CD4-positive, alpha-beta T cell treated with Interleukin-17A for 1 hour (primary cell): Measurements from ENCODE around the gene KAZN.
A peak's percentile ranks its signal among the peaks of the same experiment; 100 is the strongest.

Experiments
- DNase-seq: peaks from one replicate; pipeline ENCODE4 v3.0.0-alpha.2; 2020

KAZN gene

GRCh38 chr1:15154480-15155036 is 556.1 kb downstream of the KAZN start:
- DNase-seq = no peak

DNA sequence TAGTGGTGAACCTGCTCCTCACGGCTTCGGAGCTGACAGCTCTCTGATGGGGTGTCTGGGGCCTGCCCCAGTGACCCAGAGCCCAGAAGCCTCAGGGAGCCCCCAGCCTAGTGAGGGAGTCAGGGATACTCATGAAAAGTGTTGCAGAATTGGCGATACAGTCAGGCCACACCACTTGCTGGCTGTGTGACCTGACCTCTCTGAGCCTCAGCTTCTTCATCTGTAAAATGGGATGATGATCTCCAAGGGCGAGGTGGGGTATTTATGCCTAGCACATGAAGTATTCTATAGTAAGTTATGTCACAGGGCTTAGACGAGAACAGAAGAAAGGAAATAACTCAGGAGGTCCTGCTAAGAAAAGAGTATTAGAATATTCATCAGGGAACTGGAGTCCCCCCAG is 556.7 kb downstream of the KAZN start:
- no peak for DNase-seq

DNA sequence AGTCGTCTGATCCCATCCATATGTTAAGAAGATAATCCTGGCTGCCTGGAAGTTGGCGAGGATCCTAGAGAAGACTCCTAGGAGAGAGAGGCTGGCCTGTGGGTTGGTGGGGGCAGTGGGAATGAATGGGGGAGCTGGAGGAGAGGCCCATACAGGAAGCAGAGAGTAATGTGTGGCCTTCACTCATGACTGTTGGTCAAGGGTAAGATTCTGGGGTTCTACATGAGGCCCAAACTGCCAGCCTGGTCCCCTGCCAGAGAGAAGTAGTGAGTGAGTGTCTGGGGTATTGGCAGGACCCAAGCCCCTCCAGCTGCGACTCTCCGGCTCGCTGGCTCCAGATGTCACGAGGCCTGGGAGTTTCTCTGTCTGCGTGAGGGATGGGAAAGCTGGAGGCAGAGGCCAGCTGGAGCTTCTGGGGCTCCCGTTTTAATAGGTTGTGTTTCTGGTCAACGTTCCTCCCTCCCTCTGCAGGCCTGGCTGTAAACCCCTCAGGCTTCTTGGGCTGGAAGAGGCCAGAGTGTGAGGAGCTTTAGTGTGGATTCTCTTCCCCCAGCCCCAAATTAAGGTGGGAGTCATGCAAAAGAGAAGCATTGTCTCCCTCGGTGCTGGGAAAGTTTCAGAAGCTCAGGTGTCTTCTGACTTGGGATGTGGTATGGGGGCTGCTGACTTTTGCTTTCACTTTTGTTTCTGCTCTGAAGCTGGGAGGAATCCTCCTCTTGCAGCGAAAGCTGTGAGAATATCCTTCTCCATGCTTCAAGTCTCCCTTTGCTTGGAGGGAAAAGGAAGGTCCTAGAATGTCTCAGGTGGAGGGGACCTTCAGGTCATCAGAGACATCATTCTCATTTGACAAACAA is 557.6 kb downstream of the KAZN start:
- peak; percentile 13 for DNase-seq

DNA sequence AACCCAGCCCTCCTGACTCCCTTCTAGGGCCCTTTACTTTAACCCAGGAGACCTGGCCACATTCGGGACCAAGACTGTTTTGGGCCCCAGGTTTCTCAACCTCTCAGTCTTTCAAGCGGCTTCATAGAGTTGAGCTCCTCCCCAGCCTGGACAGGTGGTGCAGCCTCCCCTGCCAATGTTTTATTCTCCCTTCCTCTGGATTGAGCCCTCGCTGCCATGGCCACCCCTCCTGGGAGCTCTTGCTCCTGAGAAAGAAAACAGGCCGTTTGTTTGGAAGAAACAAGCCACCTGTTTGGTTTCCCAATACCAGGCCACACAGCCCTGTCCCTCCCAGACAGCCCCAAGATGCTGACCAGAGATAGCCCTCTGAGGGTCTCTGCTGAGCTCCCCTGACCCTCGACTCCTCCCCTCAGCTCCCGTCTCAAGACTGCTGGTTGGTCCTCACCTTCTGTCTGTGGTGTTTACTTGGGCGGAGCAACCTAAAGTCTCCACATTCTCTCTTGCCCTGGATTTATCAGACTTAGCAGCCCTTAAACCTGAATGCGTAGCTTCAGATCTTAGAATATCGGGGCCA is 558.4 kb downstream of the KAZN start:
- DNase-seq = no peak

GRCh38 chr1:15157524-15158399 is 559.3 kb downstream of the KAZN start:
- no peak for DNase-seq

DNA sequence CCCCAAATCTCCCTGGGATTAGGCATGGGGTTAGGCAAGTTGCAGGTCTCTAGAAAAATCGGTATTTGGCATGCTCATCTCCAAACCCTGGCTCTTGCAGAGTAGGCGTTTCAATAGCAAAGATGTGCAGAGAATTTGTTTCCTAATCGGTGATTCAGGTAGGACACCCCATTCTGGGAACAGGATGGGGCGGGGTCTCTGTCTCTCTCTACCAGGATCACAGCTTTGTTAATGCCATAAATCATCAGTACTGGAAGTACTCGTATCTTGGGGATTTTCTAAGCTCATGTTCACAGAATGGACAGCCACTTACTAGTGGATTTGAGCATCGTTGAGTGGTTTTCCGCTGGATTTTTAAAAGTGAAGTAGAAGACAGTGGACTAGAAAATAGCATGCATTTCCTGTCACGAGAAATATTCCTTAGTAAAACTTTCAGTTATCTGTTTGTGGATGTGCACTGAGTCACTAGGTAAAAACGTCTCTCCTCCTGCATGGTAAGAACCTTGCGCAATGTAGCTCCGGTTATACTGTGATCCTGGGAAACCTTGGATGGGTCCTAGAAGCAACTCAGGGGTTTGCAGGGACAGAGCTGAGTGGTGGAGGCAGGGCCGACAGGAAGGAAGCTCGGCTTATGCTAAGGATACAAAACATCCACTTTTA is 560.2 kb downstream of the KAZN start:
- DNase-seq = no peak

DNA sequence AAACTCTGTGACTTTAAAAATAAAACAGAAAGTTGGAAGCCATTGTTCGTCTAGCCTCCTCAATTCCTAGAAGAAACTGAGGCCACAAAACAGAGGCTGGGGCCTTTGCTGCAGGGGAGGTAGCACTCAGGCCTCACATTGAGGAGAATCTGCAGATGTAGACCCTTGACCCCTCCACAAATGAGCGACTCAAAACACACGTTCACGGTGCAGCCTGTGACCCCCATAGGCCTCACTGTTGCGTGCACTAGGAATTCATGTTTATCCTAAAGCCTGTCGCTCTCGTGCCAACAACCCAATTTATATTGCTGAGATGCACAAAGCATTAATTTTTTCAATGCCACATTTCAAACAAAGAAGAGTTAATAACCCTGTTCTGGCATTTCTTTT is 560.7 kb downstream of the KAZN start:
- no peak for DNase-seq

DNA sequence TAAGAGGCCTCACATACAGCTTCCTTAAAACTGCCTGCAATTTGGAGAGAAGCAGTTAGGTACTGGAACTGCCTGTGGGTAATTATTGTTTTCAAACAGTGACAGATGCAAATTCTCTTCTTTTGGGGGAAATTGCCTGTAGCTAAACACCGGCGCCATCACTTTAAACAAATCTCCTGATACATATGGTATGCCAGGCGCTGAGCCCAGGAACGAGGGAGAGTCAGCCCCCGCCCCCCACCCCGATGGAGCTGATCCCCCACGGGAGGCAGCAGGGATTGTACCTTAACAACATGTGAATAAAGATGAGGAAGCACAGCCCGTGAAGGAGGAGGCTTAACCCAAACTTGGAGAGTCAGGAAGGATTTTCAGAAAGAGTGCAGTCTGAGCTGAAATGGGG is 562.1 kb downstream of the KAZN start:
- DNase-seq = no peak

- DNase-seq = no peak
Observed at GRCh38 chr1:15167386-15167785, 568.9 kb downstream of the KAZN start.
